Cardiac ventricle fibroblast (primary cell): ENCODE data around the gene HNRNPL. TPM values are rescaled to one million over a fixed set of nuclear protein-coding genes. Genes with fewer than 3 reads are reported as not detected.

Experiments used
- total RNA-seq: library from RNA; depleted of rRNA; stranded (reverse); fragments of >200 nt; gene quantifications from 2 replicates; pipeline ENCODE4 v1.2.3, GENCODE V29; 2015

The HNRNPL gene
- 160 and 169 TPM in 2 replicates for total RNA-seq

GRCh38 chr19:38849860-38850435 is at the start of gene HNRNPL:
Gene HNRNPL (minus strand): TSS chr19:38849986. CDS start chr19:38849966, 20 bp downstream.

GRCh38 chr19:38877781-38878574 is 28.2 kb upstream of the HNRNPL start, which contains the start of gene RINL:
Gene RINL (minus strand): TSS chr19:38878275. CDS start chr19:38876742, 1,533 bp downstream.

DNA sequence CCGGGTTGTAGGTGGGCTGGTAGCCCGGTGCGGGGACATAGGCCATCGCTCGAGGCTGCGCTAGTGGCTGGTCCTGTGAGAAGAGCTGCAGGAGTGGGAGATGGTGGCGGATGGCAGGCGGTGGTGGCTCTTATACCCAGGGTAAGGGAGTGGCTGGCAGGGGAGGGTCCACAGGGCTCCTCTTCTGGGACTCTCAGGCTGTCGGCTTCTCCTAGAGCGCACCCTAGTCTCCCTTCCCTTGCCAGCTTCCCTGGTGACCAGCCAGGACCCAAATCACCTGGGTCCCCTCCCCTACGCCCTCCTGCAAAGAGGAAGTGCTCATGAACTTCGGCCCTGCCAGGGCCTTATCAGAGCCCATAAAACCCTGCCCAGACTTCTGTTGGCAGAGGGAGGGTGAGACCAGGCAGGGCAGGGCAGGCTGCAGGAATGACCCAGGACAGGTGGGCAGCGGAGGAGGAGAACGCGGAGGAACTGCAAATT is 36.9 kb downstream of the HNRNPL start, which contains the start of gene LGALS4:
LGALS4 (minus strand) TSS at position 105 of the 480 bp plus-strand sequence; CDS start at position 46, 59 bp downstream.

GRCh38 chr19:38788478-38789243 is 61.1 kb downstream of the HNRNPL start, which contains the start of gene LGALS7B:
Gene LGALS7B (plus strand): TSS chr19:38789200. CDS start chr19:38789227, 27 bp downstream.

Other genes with a start within 250 kb of the HNRNPL start
- not detected in 2 replicates for gene MAP4K1, start 232.0 kb downstream of the HNRNPL start, total RNA-seq
- 249 and 281 TPM in 2 replicates for gene EIF3K, start 230.8 kb downstream of the HNRNPL start, total RNA-seq
- gene ACTN4, start 202.3 kb downstream of the HNRNPL start, total RNA-seq, result 190 and 231 TPM in 2 replicates
- gene CAPN12, start 105.5 kb downstream of the HNRNPL start, total RNA-seq, result not detected in 2 replicates
- gene LGALS7, start 76.5 kb downstream of the HNRNPL start, total RNA-seq, result not detected in 2 replicates
- not detected in 2 replicates for gene LGALS7B, start 60.8 kb downstream of the HNRNPL start, total RNA-seq
- gene LGALS4, start 37.0 kb downstream of the HNRNPL start, total RNA-seq, result not detected in 2 replicates
- gene ECH1, start 18.2 kb downstream of the HNRNPL start, total RNA-seq, result 67.3 and 78.4 TPM in 2 replicates
- gene RINL, start 28.3 kb upstream of the HNRNPL start, total RNA-seq, result 2.4 and 5.2 TPM in 2 replicates
- 50.6 and 51.1 TPM in 2 replicates for gene SIRT2, start 49.6 kb upstream of the HNRNPL start, total RNA-seq
- 10.3 and 16.1 TPM in 2 replicates for gene NFKBIB, start 50.0 kb upstream of the HNRNPL start, total RNA-seq
- not detected in 2 replicates for gene CCER2, start 62.2 kb upstream of the HNRNPL start, total RNA-seq
- 11.1 and 16.3 TPM in 2 replicates for gene SARS2, start 80.8 kb upstream of the HNRNPL start, total RNA-seq
- gene MRPS12, start 81.0 kb upstream of the HNRNPL start, total RNA-seq, result 34.8 and 35.0 TPM in 2 replicates
- gene FBXO17, start 125.8 kb upstream of the HNRNPL start, total RNA-seq, result 35.4 and 36.2 TPM in 2 replicates
- gene FBXO27, start 182.6 kb upstream of the HNRNPL start, total RNA-seq, result 1.6 and 7.0 TPM in 2 replicates
- not detected in 2 replicates for gene ACP7, start 234.4 kb upstream of the HNRNPL start, total RNA-seq